Vagina (tissue), 2 donors: ENCODE results near the gene VTCN1.

Experiments used
- CTCF ChIP-seq, 3 experiments: fragments of 450-650 bp in 2 of 3; fragments of 200-600 bp in 1 of 3; sonication (generic) in 1 of 3; IDR thresholded peaks; one replicate each; pipeline ENCODE4 v1.5.1; 2017 to 2019; ENCODE audit warnings: antibody characterized with exemption in 3 of 3, mild to moderate bottlenecking in 2 of 3, moderate library complexity in 2 of 3
- POLR2AphosphoS5 ChIP-seq, 2 donors: sonication (generic); formaldehyde crosslinking; IDR thresholded peaks; one replicate each; pipeline ENCODE4 v1.9.0; 2017; ENCODE audit warnings: antibody characterized with exemption in 2 of 2, mild to moderate bottlenecking in 2 of 2, low read depth in 1 of 2; ENCODE audit not compliant: insufficient read depth in 1 of 2

GRCh38 chr1:117116090-117116783 is 94.5 kb downstream of the VTCN1 start:
- TF ChIP-seq POLR2AphosphoS5 (IDR thresholded peaks at IDR 0.05; ENCODE audit: insufficient read depth in 1 of 2, low read depth in 1 of 2) (no peak), CTCF (IDR thresholded peaks at IDR 0.05) (no peak)
